BJ (cell line): Measurements from ENCODE around the gene CA10. TPM values are rescaled to one million over a fixed set of nuclear protein-coding genes. Genes with fewer than 3 reads are reported as not detected.

Experiments used
- CTCF ChIA-PET: fragments of 350-600 bp; formaldehyde crosslinking; extraction: SDS; loops from one replicate; lab custom pipeline; 2021; ENCODE audit warnings: antibody characterized with exemption, inconsistent platforms; lab: Yijun Ruan, JAX
- POLR2A ChIA-PET: fragments of 300-600 bp; sonication (Branson Sonifier 250); formaldehyde crosslinking; extraction: SDS; loops from one replicate; lab custom pipeline; 2021; ENCODE audit warnings: antibody characterized with exemption; lab: Charles Lee
- DNase-seq: peaks from one replicate; pipeline ENCODE4 v3.0.0-alpha.2; 2011; ENCODE audit warnings: low read depth
- H3K27me3 ChIP-seq: 2 replicates; pipeline ENCODE4 v1.6.0; 2011; ENCODE audit warnings: low read length; ENCODE audit not compliant: control insufficient read depth, insufficient read depth
- H3K36me3 ChIP-seq: 2 replicates; pipeline ENCODE4 v1.5.1; 2011; ENCODE audit warnings: low read length; ENCODE audit not compliant: control insufficient read depth, insufficient read depth
- H3K4me3 ChIP-seq: 2 replicates; pipeline ENCODE4 v1.5.1; 2011; ENCODE audit warnings: low read depth, mild to moderate bottlenecking, control low read depth, low read length
- CTCF ChIP-seq: IDR thresholded peaks from 2 replicates; pipeline ENCODE4 v1.5.1; 2011; ENCODE audit warnings: low read depth, mild to moderate bottlenecking, control low read depth, inconsistent platforms, low read length, moderate library complexity; ENCODE audit not compliant: insufficient read depth
- polyA plus RNA-seq: library from polyadenylated mRNA; depleted of rRNA; stranded (reverse); fragments of >200 nt; gene quantifications from 2 replicates; pipeline ENCODE4 v1.2.3, GENCODE V29; 2011

CA10 gene
- polyA plus RNA-seq, 1 experiment = not detected

DNA sequence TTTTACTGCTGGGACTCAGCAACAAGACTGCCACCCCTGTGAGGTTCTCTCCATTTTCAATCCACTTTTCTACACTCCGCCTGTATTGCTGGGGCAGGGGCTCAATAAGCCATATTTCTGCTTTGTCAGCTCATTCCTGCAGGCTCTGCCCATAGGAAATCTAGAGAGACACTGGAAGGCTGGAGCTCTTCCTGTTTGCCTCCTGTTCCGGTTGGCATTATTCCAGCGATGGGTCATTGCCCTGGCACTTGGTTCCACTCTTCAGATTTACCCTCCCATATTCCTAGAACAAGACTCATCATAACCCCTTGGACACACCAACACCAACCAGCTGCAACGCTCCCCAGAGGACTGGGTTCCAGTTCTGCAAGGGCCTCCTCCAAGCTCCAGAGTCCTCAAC is 210.4 kb downstream of the CA10 start:
- DNase-seq = no peak
- ChIA-PET CTCF (no interaction called here), POLR2A (no interaction called here)
- Histone ChIP-seq H3K4me3 (no peak overlapping the region), H3K27me3 (no peaks in the 10 kb centered on the region), H3K36me3 (no peaks in the 10 kb centered on the region)
- no peak for TF ChIP-seq CTCF

DNA sequence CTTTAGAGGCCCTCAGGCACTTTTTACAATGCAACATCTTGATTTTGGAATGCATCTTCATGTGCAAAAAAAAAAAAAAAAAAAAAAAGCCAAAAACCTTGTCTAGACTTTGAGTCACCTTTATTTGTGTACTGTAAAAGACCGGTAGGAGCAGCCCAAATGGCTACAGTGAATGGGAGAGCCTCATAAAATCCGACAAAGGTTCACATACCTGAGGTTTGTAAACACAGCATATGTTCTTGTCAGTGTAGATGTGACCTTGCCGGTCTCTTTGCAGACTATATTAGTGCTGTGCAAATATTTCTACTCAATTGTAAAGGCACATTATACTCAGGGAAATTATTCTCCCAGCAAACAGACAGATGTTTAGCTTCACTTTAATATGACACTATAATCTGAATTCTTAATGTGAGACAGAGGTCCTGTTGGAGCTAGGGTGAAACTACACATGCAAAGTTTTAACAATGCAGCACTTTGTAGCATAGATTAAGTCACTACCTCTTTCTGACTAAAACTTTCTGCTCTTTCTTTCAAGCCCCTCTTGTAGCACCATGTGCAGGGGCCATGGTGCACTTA is 211.3 kb downstream of the CA10 start:
- Histone ChIP-seq H3K27me3 (no peaks in the 10 kb centered on the region), H3K36me3 (no peaks in the 10 kb centered on the region), H3K4me3 (no peak overlapping the region)
- TF ChIP-seq CTCF = no peak
- ChIA-PET POLR2A (no interaction called here), CTCF (no interaction called here)
- no peak for DNase-seq

DNA sequence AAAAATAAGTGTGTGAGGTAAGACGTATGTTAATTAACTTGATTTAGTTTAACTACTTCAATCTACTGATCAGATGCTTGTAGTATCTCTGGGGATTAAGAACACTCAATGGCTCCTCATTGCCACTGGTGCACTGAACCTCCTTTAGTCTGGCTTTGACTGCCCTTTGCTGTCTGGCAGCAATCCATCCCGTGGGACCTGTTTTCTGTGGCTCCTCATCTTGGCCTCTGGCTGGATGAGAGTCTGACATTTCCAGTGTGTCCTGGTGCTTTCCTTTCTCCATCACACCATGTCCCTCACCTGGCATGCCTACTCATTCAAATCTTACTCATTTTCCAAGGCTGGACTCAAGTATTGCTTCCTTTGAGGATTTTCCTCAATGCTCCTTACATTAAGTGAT is 212.2 kb downstream of the CA10 start:
- TF ChIP-seq CTCF = no peak
- H3K27me3 ChIP-seq = no peaks in the 10 kb centered on the region
- ChIA-PET CTCF (no interaction called here), POLR2A (no interaction called here)
- no peak for DNase-seq
- no peak overlapping the region for H3K4me3 ChIP-seq
- no peaks in the 10 kb centered on the region for H3K36me3 ChIP-seq

DNA sequence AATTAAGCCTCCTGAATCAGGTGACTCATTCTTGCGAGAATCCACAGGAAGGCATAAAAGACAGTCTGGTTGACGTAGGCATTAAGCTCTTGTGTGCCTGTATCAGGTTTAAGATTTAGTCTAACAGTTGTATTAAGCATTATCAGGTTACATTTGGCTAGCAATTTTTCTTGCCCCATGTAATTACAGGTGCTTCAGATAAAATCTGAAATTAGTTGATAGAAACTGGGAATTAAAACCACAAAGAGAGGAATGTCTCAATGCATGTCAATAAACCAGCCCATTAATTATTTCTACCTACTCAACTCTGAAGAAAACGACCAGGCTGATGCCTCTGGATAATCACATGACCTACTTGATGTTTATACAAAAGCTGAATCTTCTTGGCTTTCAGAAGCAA is 217.2 kb downstream of the CA10 start:
- POLR2A ChIA-PET = no interaction called here
- no peak for TF ChIP-seq CTCF
- H3K4me3 ChIP-seq = no peak overlapping the region

DNA sequence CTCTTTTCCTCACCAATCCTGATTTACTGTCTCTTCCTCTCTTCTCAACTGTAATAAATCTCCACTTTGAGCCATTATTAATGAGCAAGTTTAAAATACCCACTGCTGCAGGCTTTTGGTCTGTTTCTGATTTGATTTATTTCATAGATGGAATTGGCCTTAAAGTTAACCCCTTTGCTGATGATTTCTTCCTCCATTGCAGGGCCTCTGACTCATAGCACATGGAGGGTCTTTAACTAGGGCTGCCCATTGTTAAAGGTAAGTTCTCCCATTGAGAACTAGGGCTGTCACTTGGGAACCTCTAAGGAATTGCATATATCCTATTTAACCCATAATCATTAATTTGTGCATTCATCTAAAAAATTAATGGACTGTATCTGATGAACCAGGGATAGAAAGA is 221.2 kb downstream of the CA10 start:
- Histone ChIP-seq H3K36me3 (no peaks in the 10 kb centered on the region), H3K27me3 (no peaks in the 10 kb centered on the region), H3K4me3 (no peak overlapping the region)
- POLR2A ChIA-PET = no interaction called here
- TF ChIP-seq CTCF = no peak
- CTCF ChIA-PET = no interaction called here
- no peak for DNase-seq

More for the DNA sequence above, 217.2 kb downstream of the CA10 start:
- CTCF ChIA-PET = no interaction called here
- DNase-seq = no peak
- Histone ChIP-seq H3K36me3 (no peaks in the 10 kb centered on the region), H3K27me3 (no peaks in the 10 kb centered on the region)
